SJCRH30 (cell line): Measurements from ENCODE around the gene PLXNB3. TPM values are rescaled to one million over a fixed set of nuclear protein-coding genes. Genes with fewer than 3 reads are reported as not detected.

Experiments
- total RNA-seq: library from RNA; depleted of rRNA; stranded (reverse); fragments of >200 nt; shearing (Covaris generic); gene quantifications from 2 replicates; pipeline ENCODE4 v1.2.3, GENCODE V29; 2014; rRNA removed

PLXNB3 gene
- total RNA-seq, 1 experiment from 2014 or later: 2.0 TPM

Other genes with a start within 250 kb of the PLXNB3 start
- 0.05 and 0.06 TPM in 2 replicates for gene ATP2B3, start 246.6 kb upstream of the PLXNB3 start, total RNA-seq
- 27.0 and 32.5 TPM in 2 replicates for gene CCNQ, start 165.1 kb upstream of the PLXNB3 start, total RNA-seq
- 0.14 TPM in 1 of 2 replicates, not detected in the other for gene DUSP9, start 117.0 kb upstream of the PLXNB3 start, total RNA-seq
- not detected in 2 replicates for gene PNCK, start 90.4 kb upstream of the PLXNB3 start, total RNA-seq
- 9.5 TPM in 2 replicates for gene SLC6A8, start 76.3 kb upstream of the PLXNB3 start, total RNA-seq
- gene BCAP31, start 39.9 kb upstream of the PLXNB3 start, total RNA-seq: 77.9 and 78.0 TPM in 2 replicates
- gene ABCD1, start 39.4 kb upstream of the PLXNB3 start, total RNA-seq: 4.8 and 4.9 TPM in 2 replicates
- gene SRPK3, start 16.8 kb downstream of the PLXNB3 start, total RNA-seq: 17.9 and 33.6 TPM in 2 replicates
- gene IDH3G, start 30.1 kb downstream of the PLXNB3 start, total RNA-seq: 34.3 and 35.0 TPM in 2 replicates
- 131 and 177 TPM in 2 replicates for gene SSR4, start 30.4 kb downstream of the PLXNB3 start, total RNA-seq
- 7.1 and 9.1 TPM in 2 replicates for gene PDZD4, start 66.3 kb downstream of the PLXNB3 start, total RNA-seq
- 14.2 and 14.7 TPM in 2 replicates for gene L1CAM, start 121.9 kb downstream of the PLXNB3 start, total RNA-seq
- not detected in 2 replicates for gene AVPR2, start 140.4 kb downstream of the PLXNB3 start, total RNA-seq
- 7.7 and 8.2 TPM in 2 replicates for gene ARHGAP4, start 162.0 kb downstream of the PLXNB3 start, total RNA-seq
- 58.6 and 69.6 TPM in 2 replicates for gene NAA10, start 170.8 kb downstream of the PLXNB3 start, total RNA-seq
- gene RENBP, start 180.4 kb downstream of the PLXNB3 start, total RNA-seq: 0.18 TPM in 1 of 2 replicates, not detected in the other
- 55.6 and 56.9 TPM in 2 replicates for gene HCFC1, start 207.6 kb downstream of the PLXNB3 start, total RNA-seq
- gene TMEM187, start 208.5 kb downstream of the PLXNB3 start, total RNA-seq: 0.97 and 1.7 TPM in 2 replicates